Activated CD4-positive, alpha-beta T cell treated with anti-CD3 and anti-CD28 coated beads, Interleukin-2, amount 50 U/mL, for 4 hours (primary cell): Measurements from ENCODE around the gene DPM1.

Source experiments
- DNase-seq, 2 experiments: peaks; one replicate each; pipeline ENCODE4 v3.0.0-alpha.2; 2020

Gene DPM1

DNA sequence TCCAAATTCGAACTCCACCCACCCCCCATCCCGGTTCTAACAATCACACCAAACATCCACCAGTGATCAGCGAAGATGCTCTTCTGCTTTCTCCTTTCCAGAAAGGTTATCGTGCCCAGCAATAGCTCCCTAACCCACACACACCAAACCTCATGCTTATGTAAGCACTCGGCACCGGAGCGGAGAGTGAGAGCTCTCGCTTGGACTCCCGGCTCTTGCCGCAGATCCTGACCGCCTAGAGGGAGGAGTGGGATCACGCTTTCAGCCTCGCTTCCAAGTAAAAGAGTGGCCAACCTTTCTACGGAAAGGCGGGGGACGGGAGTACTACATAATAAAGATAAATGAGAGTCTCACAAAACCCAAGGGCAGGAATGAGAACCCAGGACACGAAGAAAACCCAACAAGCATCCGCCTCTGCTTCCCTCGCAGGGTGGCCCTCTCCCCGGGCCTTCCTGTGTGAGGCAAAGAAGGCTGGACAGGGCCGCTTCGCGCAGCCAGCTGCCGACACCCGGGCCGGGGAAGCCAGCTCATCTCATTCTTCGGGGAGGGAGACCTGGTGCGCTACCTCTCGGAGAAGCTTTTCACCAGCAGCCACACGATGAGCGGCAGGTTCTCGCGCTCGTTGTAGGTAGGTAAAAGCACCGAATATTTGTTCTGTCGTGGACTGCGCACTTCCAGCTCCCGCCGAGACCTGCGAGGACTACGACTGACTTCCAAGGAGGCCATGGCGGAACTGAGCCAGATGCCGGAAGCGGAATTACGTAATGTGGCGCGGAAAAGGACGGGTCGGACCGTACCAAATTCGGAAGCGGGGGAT lies at the start of gene DPM1:
TSS of gene DPM1 (minus strand) at position 735 of the 817 bp plus-strand sequence. CDS start at position 726, 9 bp downstream.
- peak; percentile 84 to 85 for DNase-seq

DNA sequence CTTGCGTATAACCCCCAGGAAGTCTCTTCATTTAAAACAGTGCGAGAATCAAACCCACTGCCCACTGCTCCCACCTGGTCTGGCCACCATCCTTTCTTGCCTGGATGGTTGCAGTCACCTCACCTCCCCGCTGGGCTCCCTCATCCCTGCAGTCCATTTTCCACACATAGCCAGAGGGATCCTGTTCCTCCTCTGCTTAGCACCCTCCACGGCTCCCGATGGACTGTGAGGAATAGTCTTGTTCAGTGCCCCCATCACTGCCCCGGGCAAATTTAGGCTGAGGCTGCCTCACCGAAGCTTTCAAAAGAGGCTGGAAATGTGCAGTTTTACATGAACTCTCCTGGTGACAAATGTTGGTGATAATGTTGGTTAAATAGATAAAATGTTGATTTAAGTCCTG lies 46.9 kb upstream of the DPM1 start:
- no peak for DNase-seq

DNA sequence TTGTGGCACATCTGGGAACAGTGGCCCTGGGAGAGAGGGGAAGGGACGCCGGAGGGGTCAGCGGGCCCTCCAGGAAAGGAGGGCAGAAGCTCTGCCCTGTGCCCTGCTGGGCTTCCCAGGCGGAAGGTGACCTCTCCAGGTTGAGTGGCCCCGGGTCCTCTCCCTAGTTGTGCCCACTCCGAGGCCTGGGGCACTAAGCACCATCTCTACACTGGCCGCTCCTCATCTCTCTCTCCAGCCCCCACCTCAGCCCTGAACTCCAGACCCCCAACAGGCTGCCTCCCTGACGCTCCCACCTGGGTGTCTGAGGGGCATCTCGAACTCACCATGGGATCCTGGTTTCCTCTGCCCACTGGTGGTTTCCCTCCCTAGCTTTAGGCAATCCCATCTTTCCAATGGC lies 46.4 kb upstream of the DPM1 start:
- DNase-seq = no peak

DNA sequence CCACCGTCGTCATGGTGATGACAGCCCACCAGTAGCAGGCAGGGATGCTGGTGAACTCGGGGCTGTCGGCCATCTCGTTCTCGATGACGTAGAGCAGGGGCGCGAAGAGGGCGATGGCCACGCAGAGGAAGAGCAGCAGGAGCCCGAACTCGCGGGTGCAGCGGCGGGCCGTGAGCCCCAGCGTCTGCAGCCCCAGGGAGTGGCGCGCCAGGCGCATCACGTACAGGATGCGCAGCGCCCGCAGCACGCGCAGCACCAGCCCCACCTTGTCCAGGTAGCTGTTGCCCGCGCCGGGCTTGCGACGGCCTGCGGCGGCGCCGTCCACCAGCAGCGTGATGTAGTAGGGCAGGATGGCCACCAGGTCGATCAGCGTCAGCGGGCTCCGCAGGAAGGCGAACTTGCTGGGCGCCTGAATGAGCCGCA lies 46.0 kb upstream of the DPM1 start:
- DNase-seq = no peak

DNA sequence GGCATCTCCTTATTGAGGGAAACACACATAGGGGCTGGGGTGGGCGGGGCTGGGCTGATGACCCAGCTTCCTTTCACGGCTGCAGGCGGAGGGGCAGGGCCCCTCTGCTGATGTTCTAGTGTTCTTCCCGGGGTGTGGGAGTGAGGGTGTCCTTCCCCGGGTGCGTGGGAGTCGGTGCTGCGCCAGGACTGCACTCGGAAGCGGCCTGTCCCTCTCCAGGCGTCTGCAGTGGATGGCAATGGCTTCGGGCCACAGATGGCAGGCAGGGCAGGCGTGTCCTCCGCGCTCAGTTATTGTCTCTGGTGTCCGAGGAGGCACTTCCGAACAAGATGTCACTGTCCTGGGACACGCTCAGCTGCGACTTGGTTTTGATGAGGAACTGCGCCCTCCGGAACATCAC lies 45.4 kb upstream of the DPM1 start:
- DNase-seq = no peak

GRCh38 chr20:51002633-51003032 lies 44.3 kb upstream of the DPM1 start:
- DNase-seq = no peak

- no peak for DNase-seq
Measured at GRCh38 chr20:51001430-51002265, 43.3 kb upstream of the DPM1 start.

- no peak for DNase-seq
Measured at GRCh38 chr20:50999355-50999754, 41.0 kb upstream of the DPM1 start.

DNA sequence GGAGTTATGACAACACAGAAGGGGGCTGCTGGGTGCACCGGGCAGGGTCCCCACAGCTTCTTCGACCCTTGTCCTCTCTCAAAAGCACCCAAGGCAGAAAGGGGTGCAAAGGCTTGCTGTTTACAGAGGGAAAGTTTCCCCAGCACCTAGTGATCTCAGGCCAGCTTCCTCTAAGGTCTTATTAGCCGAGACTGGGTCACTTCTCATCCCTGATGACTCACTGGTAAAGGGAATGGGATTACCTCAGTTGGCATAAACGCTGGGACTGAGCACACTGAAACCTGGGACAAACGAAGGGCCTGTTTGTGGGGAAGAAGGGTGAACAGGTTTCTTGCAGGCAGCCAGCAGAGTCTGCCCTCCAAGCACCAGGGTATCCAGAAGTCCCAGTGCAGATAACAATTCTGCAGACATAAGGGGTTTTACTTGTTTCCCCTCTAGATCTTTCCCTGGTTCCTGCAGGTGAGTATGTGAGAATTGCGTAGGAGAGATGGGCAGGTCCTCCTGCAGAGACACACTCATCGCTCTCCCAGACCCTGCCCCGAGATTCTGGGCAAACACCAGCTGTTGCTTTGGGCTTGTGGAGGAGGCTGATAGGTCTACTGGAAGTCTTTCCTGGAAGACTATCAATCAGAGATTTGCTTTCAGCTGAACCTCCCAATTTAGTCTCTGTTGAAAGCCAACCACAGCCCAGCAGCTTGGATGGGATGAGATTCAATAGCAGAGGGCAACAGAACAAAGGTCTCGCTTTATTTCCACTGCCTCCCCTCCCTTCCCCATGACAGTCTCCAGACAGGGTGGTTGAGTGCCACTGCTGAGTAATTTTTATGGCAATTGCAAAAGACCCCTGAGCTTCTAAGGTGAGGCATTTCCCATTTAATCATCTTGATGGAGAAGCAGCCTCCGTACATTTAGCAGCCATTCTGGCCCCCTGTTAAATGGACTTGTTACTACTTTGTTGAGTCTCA lies 38.9 kb upstream of the DPM1 start:
- no peak for DNase-seq

DNA sequence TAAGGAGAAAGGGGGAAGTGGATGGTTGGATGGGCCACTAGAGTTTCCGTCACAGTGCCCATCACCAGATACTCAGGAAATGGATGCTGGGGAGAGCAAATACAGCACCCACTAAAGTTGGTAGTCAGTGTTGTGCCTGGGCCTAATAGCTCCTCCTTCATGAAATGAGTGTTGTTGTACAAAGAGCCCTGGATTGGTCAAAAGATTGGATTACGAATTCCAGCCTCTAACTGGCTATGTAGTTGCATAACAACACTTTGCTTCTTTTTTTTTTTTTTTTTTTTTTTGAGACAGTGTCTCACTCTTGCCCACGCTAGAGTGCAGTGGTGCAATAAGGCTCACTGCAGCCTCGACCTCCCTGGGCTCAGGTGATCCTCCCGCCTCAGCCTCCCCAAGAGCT lies 37.2 kb upstream of the DPM1 start:
- no peak for DNase-seq

DNA sequence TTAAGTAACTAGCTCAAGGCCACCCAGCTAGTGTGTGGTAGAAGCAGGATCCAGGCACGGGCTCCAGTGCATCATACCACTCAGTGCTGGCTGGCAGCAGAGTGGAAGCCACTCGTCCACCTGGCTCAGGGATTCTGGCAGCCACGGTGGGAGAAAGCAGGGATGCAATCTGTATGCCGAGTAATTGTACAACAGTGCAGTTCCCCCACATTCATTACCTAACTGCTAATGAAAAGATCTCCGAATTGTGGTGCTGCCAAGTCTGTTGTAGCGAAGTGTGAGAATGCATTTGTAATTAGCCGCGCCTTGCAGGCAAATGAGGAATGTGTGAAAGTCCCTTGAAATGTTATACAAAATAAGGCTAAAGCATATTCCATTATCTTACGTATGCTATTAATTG lies 35.5 kb upstream of the DPM1 start:
- no peak for DNase-seq

DNA sequence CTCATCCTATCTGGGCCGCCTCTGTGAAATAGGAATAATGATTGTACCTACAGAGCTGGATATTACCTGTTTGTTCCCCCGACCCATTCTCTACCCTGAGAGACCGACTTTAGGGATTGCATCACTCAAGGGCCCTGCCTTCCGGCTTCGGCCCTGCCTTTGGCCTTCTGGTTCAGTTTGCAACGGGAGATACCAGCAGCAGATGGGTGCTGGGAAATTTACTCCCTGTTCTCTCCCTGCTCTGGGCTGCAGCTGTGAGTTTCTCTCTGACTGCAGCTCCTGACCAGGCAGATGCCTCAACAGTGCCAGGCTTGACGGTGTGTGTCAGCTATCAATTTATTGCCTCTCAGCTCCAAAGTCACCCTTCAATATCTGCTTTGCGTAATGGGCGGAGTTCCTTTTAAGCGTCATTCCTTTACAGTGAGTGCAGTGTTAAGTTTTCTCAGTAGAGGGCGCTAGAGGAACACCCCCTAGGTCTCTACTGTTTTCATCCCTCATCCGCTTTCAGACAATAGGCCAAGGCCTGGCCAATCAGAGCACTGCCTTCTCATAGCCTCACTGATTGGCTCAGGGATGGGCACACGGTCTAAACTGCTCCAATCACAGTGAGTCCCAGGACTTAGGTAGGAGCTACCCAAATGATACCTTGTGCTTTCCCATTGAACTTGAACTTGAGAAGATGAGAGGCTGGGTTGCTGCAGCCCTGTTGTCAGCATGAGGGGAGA lies 34.6 kb upstream of the DPM1 start:
- no peak for DNase-seq

GRCh38 chr20:50992336-50992732 lies 34.0 kb upstream of the DPM1 start:
- no peak for DNase-seq

DNA sequence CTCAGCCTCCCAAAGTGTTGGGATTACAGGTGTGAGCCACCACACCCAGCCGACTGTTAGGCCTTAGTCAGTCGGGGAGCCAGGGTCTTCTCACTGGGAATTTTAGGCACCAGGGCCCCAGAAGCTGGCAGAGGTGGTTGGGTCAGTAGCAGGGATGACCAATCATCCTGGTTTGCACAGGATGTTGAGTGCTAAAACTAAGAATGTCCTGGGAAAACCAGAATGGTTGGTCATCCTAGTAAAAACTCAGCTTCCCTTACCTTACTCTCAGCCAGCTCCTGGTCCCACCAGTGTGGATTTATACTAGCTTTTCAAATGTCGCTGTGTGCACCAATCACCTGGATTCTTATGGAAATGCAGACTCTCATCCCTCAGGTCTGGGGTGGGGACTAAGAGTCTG lies 32.7 kb upstream of the DPM1 start:
- no peak for DNase-seq

GRCh38 chr20:50987493-50988210 lies 29.3 kb upstream of the DPM1 start:
- peak; percentile 42 to 48 for DNase-seq

- DNase-seq = no peak
Measured at GRCh38 chr20:50983321-50983720, 25.0 kb upstream of the DPM1 start.

DNA sequence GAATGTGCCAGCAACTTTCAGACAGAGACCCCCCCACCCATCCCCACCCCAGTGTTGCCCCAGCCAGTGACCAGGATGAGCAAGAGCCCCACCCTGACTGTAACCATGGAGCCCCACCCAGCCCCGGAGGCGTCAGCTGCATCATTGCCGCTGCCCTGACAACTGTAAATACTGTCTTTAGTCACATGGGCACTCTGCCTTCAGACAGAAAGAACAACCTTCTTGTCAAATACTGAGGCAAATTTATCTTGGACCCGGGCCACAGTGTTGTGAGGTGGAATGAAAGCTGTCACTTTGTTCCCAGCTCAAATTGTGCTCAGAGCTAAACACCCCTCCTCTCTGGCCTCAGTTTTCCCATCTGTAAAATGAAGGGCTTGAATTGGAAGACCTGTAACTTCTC lies 24.0 kb upstream of the DPM1 start:
- DNase-seq = no peak

DNA sequence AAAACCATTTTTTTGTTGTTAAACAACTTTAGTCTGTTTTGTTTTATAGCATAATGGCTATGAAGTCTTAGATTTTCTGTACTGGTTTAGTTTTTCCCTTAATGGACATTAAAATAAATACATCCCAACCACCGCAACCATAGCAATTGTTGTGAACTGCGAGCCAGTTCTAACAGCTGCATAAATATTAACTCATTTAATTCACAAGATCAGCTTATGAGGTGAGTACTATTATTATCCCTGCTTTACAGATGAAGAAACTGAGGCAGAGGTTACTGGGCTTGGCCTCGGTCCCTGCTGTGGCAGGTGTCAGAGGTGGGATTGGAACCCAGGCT lies 23.3 kb upstream of the DPM1 start:
- no peak for DNase-seq

GRCh38 chr20:50980851-50981713 lies 22.8 kb upstream of the DPM1 start:
- peak; percentile 48 to 49 for DNase-seq

- DNase-seq = no peak
Measured at GRCh38 chr20:50980071-50980681, 21.8 kb upstream of the DPM1 start.
